Activated CD4-positive, alpha-beta memory T cell treated with anti-CD3 and anti-CD28 coated beads for 36 hours (primary cell): Measurements from ENCODE around the gene HPCAL1. TPM values are rescaled to one million over a fixed set of nuclear protein-coding genes. Genes with fewer than 3 reads are reported as not detected.

Experiments used
- CTCF ChIA-PET: fragments of 350-600 bp; sonication (Branson Sonifier 250); formaldehyde crosslinking; loops from one replicate; lab custom pipeline; 2021; ENCODE audit warnings: antibody characterized with exemption, inconsistent platforms; lab: Charles Lee
- POLR2A ChIA-PET: fragments of 350-600 bp; sonication (Branson Sonifier 250); formaldehyde crosslinking; loops from one replicate; lab custom pipeline; 2021; ENCODE audit warnings: antibody characterized with exemption; lab: Charles Lee
- DNase-seq: peaks from one replicate; pipeline ENCODE4 v3.0.0-alpha.2; 2020
- H3K27ac Mint-ChIP-seq: one replicate; pipeline ENCODE4 v1.8.0; 2021; ENCODE audit warnings: mixed read lengths
- H3K27me3 Mint-ChIP-seq: one replicate; pipeline ENCODE4 v1.8.0; 2021; ENCODE audit warnings: mixed read lengths
- H3K36me3 Mint-ChIP-seq: one replicate; pipeline ENCODE4 v1.8.0; 2021; ENCODE audit warnings: mixed read lengths
- H3K4me1 Mint-ChIP-seq: one replicate; pipeline ENCODE4 v1.8.0; 2021; ENCODE audit warnings: low read depth, mixed read lengths
- H3K4me3 Mint-ChIP-seq: one replicate; pipeline ENCODE4 v1.8.0; 2021; ENCODE audit warnings: mild to moderate bottlenecking, mixed read lengths
- H3K9me3 Mint-ChIP-seq: one replicate; pipeline ENCODE4 v1.8.0; 2021; ENCODE audit warnings: mixed read lengths
- intact Hi-C: fragments of 100-400 bp; cut with micrococcal nuclease; formaldehyde crosslinking; loops from one replicate; pipeline ENCODE4 v1.15.1; 2023
- total RNA-seq, 2 experiments: library from RNA; stranded (reverse); gene quantifications; one replicate each; pipeline ENCODE4 v1.2.3, GENCODE V29; 2021

Gene HPCAL1
- total RNA-seq, 2 experiments from 2014 or later: 82.2 to 82.6 TPM

DNA sequence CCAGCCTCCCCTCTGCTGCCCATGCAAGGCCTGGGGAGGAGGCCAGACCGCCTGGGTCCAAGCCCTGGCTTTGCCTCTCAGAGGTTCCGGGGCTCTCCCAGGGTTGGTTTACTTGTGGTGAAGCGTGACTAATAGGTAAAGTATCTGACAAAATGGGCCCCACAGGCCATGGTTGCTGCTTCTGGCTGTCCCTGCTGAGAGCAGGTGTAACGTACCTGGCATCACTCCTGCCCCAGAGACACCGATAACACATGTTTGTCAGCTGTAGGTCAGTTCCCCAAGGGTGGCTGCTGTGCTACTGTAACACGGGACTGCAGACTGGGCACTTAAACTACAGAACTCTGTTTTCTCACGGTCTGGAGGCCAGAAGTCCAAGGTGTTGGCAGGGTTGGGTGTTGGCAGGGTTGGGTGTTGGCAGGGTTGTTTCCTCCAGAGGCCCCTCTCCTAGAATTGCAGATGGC is 111.3 kb downstream of the HPCAL1 start:
- CTCF ChIA-PET: interaction anchor here (0.7 kb wide), 1 partner anchor 110 kb away, joined by 3 read pairs; no protein-coding TSS in a partner anchor
- H3K36me3 Mint-ChIP-seq: peaks cover 7% of the 10 kb centered on the region
- intact Hi-C loops: no loop called here
- DNase-seq: peak; percentile 25
- H3K4me1 Mint-ChIP-seq: peaks cover 11% of the 10 kb centered on the region
- H3K9me3 Mint-ChIP-seq: no peaks in the 10 kb centered on the region
- no peak overlapping the region for H3K4me3 Mint-ChIP-seq
- no peak overlapping the region for H3K27ac Mint-ChIP-seq
- H3K27me3 Mint-ChIP-seq: no peaks in the 10 kb centered on the region
- POLR2A ChIA-PET: no interaction called here

GRCh38 chr2:10414591-10414990 is 111.9 kb downstream of the HPCAL1 start:
- DNase-seq: no peak
- CTCF ChIA-PET: interaction anchor here (0.7 to 0.8 kb wide), 2 partner anchors 21 to 111 kb away, joined by 3 read pairs; no protein-coding TSS in a partner anchor
- intact Hi-C loops: no loop called here
- Mint-ChIP-seq H3K4me1 (peaks cover 8% of the 10 kb centered on the region), H3K27ac (no peak overlapping the region), H3K36me3 (peaks cover 5% of the 10 kb centered on the region), H3K9me3 (no peaks in the 10 kb centered on the region), H3K4me3 (no peak overlapping the region), H3K27me3 (no peaks in the 10 kb centered on the region)
- POLR2A ChIA-PET: no interaction called here

DNA sequence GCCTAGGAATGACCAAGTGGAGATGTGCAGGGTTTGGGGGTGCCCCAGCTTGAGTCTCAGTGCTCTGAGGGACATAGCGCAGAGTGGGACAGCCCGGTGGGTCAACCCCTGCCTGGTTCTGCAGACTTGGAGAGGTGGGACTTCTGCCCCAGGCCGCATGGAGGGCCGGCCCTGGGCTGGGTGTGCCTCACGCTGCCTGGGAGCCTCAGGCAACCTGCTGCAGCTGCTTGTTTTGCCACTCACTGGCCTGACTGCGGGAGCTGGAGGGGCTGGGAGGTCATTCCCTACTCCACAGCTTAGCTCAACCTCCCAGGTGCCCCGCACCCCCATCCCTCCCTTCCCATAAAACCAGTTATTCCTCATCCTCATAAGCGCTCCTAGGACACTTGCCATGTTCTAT is 112.3 kb downstream of the HPCAL1 start:
- ChIA-PET POLR2A (no interaction called here), CTCF (interaction anchor here (0.8 kb wide), 1 partner anchor 20 kb away, joined by 3 read pairs; no protein-coding TSS in a partner anchor)
- Mint-ChIP-seq H3K36me3 (peaks cover 7% of the 10 kb centered on the region), H3K9me3 (no peaks in the 10 kb centered on the region), H3K27me3 (no peaks in the 10 kb centered on the region), H3K4me1 (peaks cover 6% of the 10 kb centered on the region), H3K4me3 (no peak overlapping the region), H3K27ac (no peak overlapping the region)
- intact Hi-C loops: no loop called here
- DNase-seq: no peak

DNA sequence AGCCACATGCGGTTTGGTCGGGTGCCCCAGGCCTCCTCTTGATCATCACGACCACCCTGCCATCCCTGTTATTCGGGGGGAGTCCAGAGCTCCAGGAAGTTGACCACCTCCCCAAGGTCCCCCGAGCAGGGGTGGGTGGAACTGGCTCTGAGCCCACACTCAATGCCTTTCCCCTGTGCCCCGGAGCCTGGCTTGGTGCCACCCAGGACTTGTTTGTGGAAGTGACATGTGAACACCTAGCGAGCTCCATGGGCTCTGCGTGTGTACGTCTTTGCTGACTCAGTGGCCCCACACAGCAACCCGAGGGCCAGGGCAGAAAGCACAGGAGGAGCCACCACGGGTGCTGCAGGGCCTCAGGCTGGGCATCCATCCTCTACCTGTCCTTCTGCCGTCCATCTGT is 112.9 kb downstream of the HPCAL1 start:
- ChIA-PET POLR2A (no interaction called here), CTCF (no interaction called here)
- no peak for DNase-seq
- Mint-ChIP-seq H3K36me3 (peaks cover 7% of the 10 kb centered on the region), H3K4me3 (no peak overlapping the region), H3K27ac (no peak overlapping the region), H3K27me3 (no peaks in the 10 kb centered on the region), H3K9me3 (no peaks in the 10 kb centered on the region), H3K4me1 (peaks cover 1% of the 10 kb centered on the region)
- intact Hi-C loops: no loop called here

DNA sequence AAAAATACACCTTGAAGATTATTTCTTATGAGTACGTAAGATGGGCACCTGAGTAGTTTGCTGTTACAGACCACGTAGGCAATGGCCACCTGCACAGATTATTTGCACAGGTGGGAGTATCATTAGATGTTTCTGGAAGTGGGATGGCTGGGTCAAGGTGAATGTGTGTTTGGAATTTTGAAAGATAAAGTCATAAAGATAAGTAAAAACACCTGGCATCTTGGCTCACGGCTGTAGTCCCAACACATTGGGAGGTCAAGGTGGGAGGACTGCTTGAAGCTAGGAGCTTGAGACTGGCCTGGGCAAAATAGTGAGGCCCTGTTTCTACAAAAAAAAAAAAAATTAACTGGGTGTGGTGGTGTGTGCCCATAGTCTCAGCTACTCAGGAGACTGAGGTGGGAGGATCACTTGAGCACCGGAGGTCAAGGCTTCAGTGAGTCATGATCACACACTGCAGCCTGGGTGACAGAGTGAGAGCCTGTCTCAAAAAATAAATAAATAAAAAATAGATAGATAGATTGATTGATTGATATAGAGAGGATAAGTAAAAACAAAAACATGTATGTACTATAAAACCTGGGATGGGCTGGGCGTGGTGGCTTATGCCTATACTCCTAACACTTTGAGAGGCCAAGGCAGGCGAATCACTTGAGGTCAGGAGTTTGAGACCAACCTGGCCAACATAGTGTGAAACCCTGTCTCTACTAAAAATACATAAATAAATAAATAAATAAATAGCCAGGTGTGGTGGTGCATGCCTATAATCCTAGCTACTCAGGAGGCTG is 115.0 kb downstream of the HPCAL1 start:
- POLR2A ChIA-PET: interaction anchor here (0.6 kb wide), 1 partner anchor 301 kb away, joined by 3 read pairs; no protein-coding TSS in a partner anchor
- Mint-ChIP-seq H3K27me3 (no peaks in the 10 kb centered on the region), H3K9me3 (no peaks in the 10 kb centered on the region), H3K27ac (no peak overlapping the region), H3K4me3 (no peak overlapping the region), H3K4me1 (no peaks in the 10 kb centered on the region), H3K36me3 (peaks cover 3% of the 10 kb centered on the region)
- DNase-seq: no peak
- intact Hi-C loops: no loop called here
- CTCF ChIA-PET: interaction anchor here (1.3 to 3.3 kb wide), 5 partner anchors 9 to 346 kb away, joined by 3 to 18 read pairs (median 3); no protein-coding TSS in a partner anchor

- Mint-ChIP-seq H3K36me3 (peaks cover 2% of the 10 kb centered on the region), H3K4me1 (no peaks in the 10 kb centered on the region), H3K4me3 (no peak overlapping the region), H3K27ac (no peak overlapping the region), H3K9me3 (no peaks in the 10 kb centered on the region), H3K27me3 (no peaks in the 10 kb centered on the region)
- ChIA-PET CTCF (interaction anchor here (3.3 kb wide), 1 partner anchor 11 kb away, joined by 18 read pairs; no protein-coding TSS in a partner anchor), POLR2A (no interaction called here)
- intact Hi-C loops: no loop called here
- DNase-seq: no peak
Observed at GRCh38 chr2:10419553-10420257, 117.0 kb downstream of the HPCAL1 start.

GRCh38 chr2:10422251-10422650 is 119.5 kb downstream of the HPCAL1 start:
- Mint-ChIP-seq H3K4me1 (no peaks in the 10 kb centered on the region), H3K36me3 (peaks cover 5% of the 10 kb centered on the region), H3K4me3 (no peak overlapping the region), H3K27ac (no peak overlapping the region), H3K9me3 (no peaks in the 10 kb centered on the region), H3K27me3 (no peaks in the 10 kb centered on the region)
- no peak for DNase-seq
- ChIA-PET CTCF (interaction anchor here (1.6 kb wide), 1 partner anchor 350 kb away, joined by 3 read pairs; no protein-coding TSS in a partner anchor), POLR2A (no interaction called here)
- intact Hi-C loops: no loop called here

DNA sequence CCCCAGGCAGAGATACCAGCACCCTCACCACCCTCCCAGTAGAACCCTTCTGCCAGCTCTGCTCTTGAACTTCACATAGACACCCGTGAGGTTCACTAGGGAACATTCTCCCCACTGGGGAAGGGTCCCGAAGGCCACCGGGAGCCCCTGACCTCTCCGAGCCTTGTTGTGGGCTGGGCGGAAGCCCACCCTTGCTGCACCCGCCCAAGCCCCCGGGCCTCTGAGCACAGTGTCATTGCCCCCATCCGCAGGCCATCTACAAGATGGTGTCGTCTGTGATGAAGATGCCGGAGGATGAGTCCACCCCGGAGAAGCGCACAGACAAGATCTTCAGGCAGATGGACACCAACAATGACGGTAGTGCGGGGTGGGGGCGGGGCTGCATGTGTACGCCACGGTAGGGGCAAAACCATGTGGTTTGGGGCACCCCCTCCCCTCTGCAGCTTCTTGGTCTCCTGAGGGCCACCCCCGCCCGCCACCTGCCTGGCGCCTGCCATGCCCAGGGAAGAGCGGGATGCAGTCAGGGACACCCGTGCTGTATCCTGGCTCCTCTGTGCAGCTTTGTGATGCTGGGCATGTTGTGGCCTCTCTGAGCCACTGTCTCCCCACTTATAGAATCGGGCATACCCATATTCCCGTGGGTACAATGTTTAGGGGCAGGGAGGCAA is 120.2 kb downstream of the HPCAL1 start:
- intact Hi-C loops: no loop called here
- H3K4me3 Mint-ChIP-seq: no peak overlapping the region

GRCh38 chr2:10423400-10423774 is 120.7 kb downstream of the HPCAL1 start:
- Mint-ChIP-seq H3K4me3 (no peak overlapping the region), H3K27me3 (no peaks in the 10 kb centered on the region), H3K4me1 (no peaks in the 10 kb centered on the region), H3K36me3 (peaks cover 9% of the 10 kb centered on the region), H3K27ac (no peak overlapping the region), H3K9me3 (no peaks in the 10 kb centered on the region)
- POLR2A ChIA-PET: no interaction called here
- intact Hi-C loops: no loop called here
- CTCF ChIA-PET: interaction anchor here (1.0 to 3.9 kb wide), 2 partner anchors 12 kb away, joined by 4 to 24 read pairs; no protein-coding TSS in a partner anchor
- no peak for DNase-seq

More for the DNA sequence above, 120.2 kb downstream of the HPCAL1 start:
- H3K36me3 Mint-ChIP-seq: peaks cover 9% of the 10 kb centered on the region
- no peaks in the 10 kb centered on the region for H3K27me3 Mint-ChIP-seq
- no peaks in the 10 kb centered on the region for H3K4me1 Mint-ChIP-seq
- CTCF ChIA-PET: interaction anchor here (1.0 kb wide), 1 partner anchor 12 kb away, joined by 4 read pairs; no protein-coding TSS in a partner anchor
- POLR2A ChIA-PET: no interaction called here
- H3K27ac Mint-ChIP-seq: no peak overlapping the region
- H3K9me3 Mint-ChIP-seq: no peaks in the 10 kb centered on the region
- no peak for DNase-seq

GRCh38 chr2:10424051-10424450 is 121.3 kb downstream of the HPCAL1 start:
- ChIA-PET POLR2A (interaction anchor here (0.5 kb wide), 1 partner anchor 160 kb away, joined by 3 read pairs; no protein-coding TSS in a partner anchor), CTCF (interaction anchor here (0.7 to 3.9 kb wide), 2 partner anchors 11 to 284 kb away, joined by 3 to 24 read pairs; no protein-coding TSS in a partner anchor)
- Mint-ChIP-seq H3K27ac (no peak overlapping the region), H3K27me3 (no peaks in the 10 kb centered on the region), H3K4me3 (no peak overlapping the region), H3K4me1 (no peaks in the 10 kb centered on the region), H3K36me3 (peaks cover 9% of the 10 kb centered on the region), H3K9me3 (no peaks in the 10 kb centered on the region)
- intact Hi-C loops: no loop called here
- DNase-seq: no peak

DNA sequence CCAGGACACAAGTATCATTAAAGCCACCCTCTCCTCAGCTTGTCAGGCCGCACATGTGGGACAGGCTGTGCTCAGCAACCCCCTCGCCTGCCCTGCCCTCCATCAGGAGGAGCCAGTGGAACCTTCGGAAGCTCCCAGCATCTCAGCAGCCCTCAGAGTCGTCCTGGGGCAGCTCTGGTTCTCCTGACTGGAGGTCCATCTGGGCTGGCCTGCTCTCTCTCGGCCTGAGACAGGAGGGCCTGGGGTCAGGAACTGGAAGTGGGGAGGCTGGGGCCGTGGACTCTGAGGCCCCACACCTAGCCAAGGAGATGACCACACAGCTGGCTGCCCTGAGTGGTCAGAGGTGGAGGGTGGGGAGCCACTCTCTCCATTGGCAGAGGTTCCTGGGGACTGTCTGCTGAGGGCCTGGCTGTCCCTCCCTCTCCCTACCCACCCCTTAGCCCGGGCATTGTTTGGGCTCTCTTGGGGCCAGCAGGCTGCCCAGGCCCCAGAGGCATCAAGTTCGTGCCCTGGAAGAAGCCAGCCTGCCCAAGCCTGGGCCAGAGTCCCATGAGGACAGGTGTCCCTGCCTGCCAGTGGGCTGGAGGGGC is 122.3 kb downstream of the HPCAL1 start:
- H3K9me3 Mint-ChIP-seq: no peaks in the 10 kb centered on the region
- no peaks in the 10 kb centered on the region for H3K27me3 Mint-ChIP-seq
- H3K36me3 Mint-ChIP-seq: peaks cover 7% of the 10 kb centered on the region
- H3K4me3 Mint-ChIP-seq: no peak overlapping the region
- no peak for DNase-seq
- CTCF ChIA-PET: interaction anchor here (2.0 to 3.9 kb wide), 2 partner anchors 10 to 16 kb away, joined by 11 to 24 read pairs; no protein-coding TSS in a partner anchor
- POLR2A ChIA-PET: no interaction called here
- intact Hi-C loops: no loop called here
- H3K27ac Mint-ChIP-seq: no peak overlapping the region
- no peaks in the 10 kb centered on the region for H3K4me1 Mint-ChIP-seq
